ENCODE data around the gene SLC7A10.
"Not testable (repeated sequence)": the region's sequence is repeated elsewhere in the genome, so short reads cannot be mapped to it uniquely, and the experiment has no call there.

The SLC7A10 gene

DNA sequence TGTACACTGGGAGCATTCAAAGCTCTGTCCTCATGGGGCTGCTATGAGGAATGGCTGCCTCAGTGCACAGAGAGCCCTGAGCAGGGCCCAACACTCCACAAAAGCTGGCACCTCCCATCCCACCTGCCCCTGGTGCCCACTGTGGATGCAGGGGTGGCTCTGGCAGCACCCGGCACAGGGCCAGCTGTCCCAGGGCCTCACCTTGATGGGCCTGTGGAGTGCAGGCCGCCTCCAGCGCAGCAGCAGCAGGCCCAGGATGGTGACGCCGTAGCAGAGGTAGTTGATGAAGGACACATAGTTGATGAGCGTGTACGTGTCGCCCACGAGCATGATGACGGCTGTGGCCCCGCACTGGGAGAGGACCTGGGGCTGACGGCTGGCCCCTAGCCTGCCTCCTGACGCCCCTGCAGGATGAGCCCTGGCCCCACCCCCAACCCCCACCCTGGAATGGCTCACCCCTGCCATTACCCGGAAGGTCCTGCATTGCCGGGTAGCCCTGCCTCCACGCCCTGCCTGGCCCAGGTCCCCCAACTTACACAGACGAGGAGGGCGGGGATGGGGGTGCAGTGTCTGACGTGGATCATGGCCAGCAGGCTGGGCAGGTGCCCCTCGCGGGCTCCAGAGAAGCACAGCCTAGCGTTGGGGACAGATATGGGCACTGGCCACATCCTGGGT is 15.2 kb downstream of the SLC7A10 start:
- H3K36me3 ChIP-seq (replicated peaks; ENCODE audit: insufficient read depth, low read length), result no peaks in the 10 kb centered on the region
- peaks cover 52% of the 10 kb centered on the region for H3K27me3 ChIP-seq (replicated peaks; ENCODE audit: insufficient read depth, low read length)
- H3K4me2 ChIP-seq (ENCODE audit: low read depth, low read length), result no peak overlapping the region
- no peak for DNase-seq
- no peaks in the 10 kb centered on the region for H3K9me3 ChIP-seq (replicated peaks; ENCODE audit: insufficient read depth, low read length)
- H3F3A ChIP-seq (ENCODE audit: insufficient read depth, low read length), result no peaks in the 10 kb centered on the region
- no peaks in the 10 kb centered on the region for H3K9me2 ChIP-seq (replicated peaks; ENCODE audit: insufficient read depth, low read length)
- H3K27ac ChIP-seq (ENCODE audit: low read length), result no peak overlapping the region
- no peak overlapping the region for H3K9ac ChIP-seq (ENCODE audit: low read length)
- H3K4me1 ChIP-seq (ENCODE audit: low read length), result no peaks in the 10 kb centered on the region
- H4K20me1 ChIP-seq (ENCODE audit: insufficient read depth, low read length), result no peaks in the 10 kb centered on the region
- no peak overlapping the region for H3K4me3 ChIP-seq (ENCODE audit: low read length)
- H2AFZ ChIP-seq (ENCODE audit: low read length), result no peak overlapping the region
- no peaks in the 10 kb centered on the region for H3K79me2 ChIP-seq (ENCODE audit: low read length)
- TF ChIP-seq EZH2 (optimal IDR thresholded peaks at IDR 0.05; ENCODE audit: low read depth, low read length) (no peak), EZH2phosphoT487 (IDR thresholded peaks at IDR 0.05; ENCODE audit: low read length) (no peak)
- TF ChIP-seq, protein P1, sequence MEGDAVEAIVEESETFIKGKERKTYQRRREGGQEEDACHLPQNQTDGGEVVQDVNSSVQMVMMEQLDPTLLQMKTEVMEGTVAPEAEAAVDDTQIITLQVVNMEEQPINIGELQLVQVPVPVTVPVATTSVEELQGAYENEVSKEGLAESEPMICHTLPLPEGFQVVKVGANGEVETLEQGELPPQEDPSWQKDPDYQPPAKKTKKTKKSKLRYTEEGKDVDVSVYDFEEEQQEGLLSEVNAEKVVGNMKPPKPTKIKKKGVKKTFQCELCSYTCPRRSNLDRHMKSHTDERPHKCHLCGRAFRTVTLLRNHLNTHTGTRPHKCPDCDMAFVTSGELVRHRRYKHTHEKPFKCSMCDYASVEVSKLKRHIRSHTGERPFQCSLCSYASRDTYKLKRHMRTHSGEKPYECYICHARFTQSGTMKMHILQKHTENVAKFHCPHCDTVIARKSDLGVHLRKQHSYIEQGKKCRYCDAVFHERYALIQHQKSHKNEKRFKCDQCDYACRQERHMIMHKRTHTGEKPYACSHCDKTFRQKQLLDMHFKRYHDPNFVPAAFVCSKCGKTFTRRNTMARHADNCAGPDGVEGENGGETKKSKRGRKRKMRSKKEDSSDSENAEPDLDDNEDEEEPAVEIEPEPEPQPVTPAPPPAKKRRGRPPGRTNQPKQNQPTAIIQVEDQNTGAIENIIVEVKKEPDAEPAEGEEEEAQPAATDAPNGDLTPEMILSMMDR (IDR thresholded peaks at IDR 0.05; ENCODE audit: low read length), result no peak

- not testable (repeated sequence) for H3K9me2 ChIP-seq (replicated peaks; ENCODE audit: insufficient read depth, low read length); H3F3A ChIP-seq (ENCODE audit: insufficient read depth, low read length); H3K4me1 ChIP-seq (ENCODE audit: low read length); H3K27ac ChIP-seq (ENCODE audit: low read length); H3K4me2 ChIP-seq (ENCODE audit: low read depth, low read length); H3K79me2 ChIP-seq (ENCODE audit: low read length); H3K4me3 ChIP-seq (ENCODE audit: low read length); H3K36me3 ChIP-seq (replicated peaks; ENCODE audit: insufficient read depth, low read length); H2AFZ ChIP-seq (ENCODE audit: low read length); H3K9ac ChIP-seq (ENCODE audit: low read length); H3K9me3 ChIP-seq (replicated peaks; ENCODE audit: insufficient read depth, low read length); H4K20me1 ChIP-seq (ENCODE audit: insufficient read depth, low read length); DNase-seq
- peaks cover 52% of the 10 kb centered on the region for H3K27me3 ChIP-seq (replicated peaks; ENCODE audit: insufficient read depth, low read length)
These were observed 15.8 kb downstream of the SLC7A10 start for GRCh38 chr19:33209850-33210230.

- Histone ChIP-seq H3K79me2 (ENCODE audit: low read length) (no peaks in the 10 kb centered on the region), H3K4me3 (ENCODE audit: low read length) (no peak overlapping the region), H2AFZ (ENCODE audit: low read length) (no peak overlapping the region), H3K4me2 (ENCODE audit: low read depth, low read length) (no peak overlapping the region), H4K20me1 (ENCODE audit: insufficient read depth, low read length) (no peaks in the 10 kb centered on the region), H3K9ac (ENCODE audit: low read length) (no peak overlapping the region), H3K36me3 (replicated peaks; ENCODE audit: insufficient read depth, low read length) (no peaks in the 10 kb centered on the region), H3K9me3 (replicated peaks; ENCODE audit: insufficient read depth, low read length) (no peaks in the 10 kb centered on the region), H3K27me3 (replicated peaks; ENCODE audit: insufficient read depth, low read length) (peaks cover 46% of the 10 kb centered on the region), H3F3A (ENCODE audit: insufficient read depth, low read length) (no peaks in the 10 kb centered on the region), H3K4me1 (ENCODE audit: low read length) (no peaks in the 10 kb centered on the region), H3K27ac (ENCODE audit: low read length) (no peak overlapping the region), H3K9me2 (replicated peaks; ENCODE audit: insufficient read depth, low read length) (no peaks in the 10 kb centered on the region)
- no peak for DNase-seq
- TF ChIP-seq EZH2 (optimal IDR thresholded peaks at IDR 0.05; ENCODE audit: low read depth, low read length) (no peak), EZH2phosphoT487 (IDR thresholded peaks at IDR 0.05; ENCODE audit: low read length) (no peak)
- TF ChIP-seq, protein P1 (IDR thresholded peaks at IDR 0.05; ENCODE audit: low read length), result no peak
These were observed 16.5 kb downstream of the SLC7A10 start for GRCh38 chr19:33208904-33209849.

All from MM.1S (cell line).